CD8-positive, alpha-beta memory T cell (primary cell): ENCODE results near the gene ZWILCH. TPM values are rescaled to one million over a fixed set of nuclear protein-coding genes. Genes with fewer than 3 reads are reported as not detected.

Experiments used
- CTCF ChIA-PET: fragments of 350-600 bp; sonication (Branson Sonifier 250); formaldehyde crosslinking; loops from one replicate; lab custom pipeline; 2021; ENCODE audit warnings: antibody characterized with exemption; lab: Charles Lee
- POLR2A ChIA-PET: fragments of 350-600 bp; sonication (Branson Sonifier 250); formaldehyde crosslinking; loops from one replicate; lab custom pipeline; 2021; ENCODE audit warnings: antibody characterized with exemption; lab: Charles Lee
- DNase-seq, 5 donors: peaks; one replicate each; pipeline versions ENCODE4 v3.0.0 to v3.0.0-alpha.2; 2020 to 2022; ENCODE audit warnings: mixed read lengths in 1 of 5
- H3K27ac ChIP-seq: one replicate; pipeline ENCODE4 v1.7.0; 2013; ENCODE audit warnings: low read depth, mild to moderate bottlenecking, low read length, moderate library complexity
- H3K27me3 ChIP-seq: 2 replicates; pipeline ENCODE4 v1.7.0; 2013; ENCODE audit warnings: low read length, mild to moderate bottlenecking; ENCODE audit not compliant: insufficient read depth, poor library complexity, severe bottlenecking
- H3K36me3 ChIP-seq: 2 replicates; pipeline ENCODE4 v1.7.0; 2013; ENCODE audit warnings: mild to moderate bottlenecking, low read length, moderate library complexity; ENCODE audit not compliant: insufficient read depth
- H3K4me1 ChIP-seq: 2 replicates; pipeline ENCODE4 v1.7.0; 2013; ENCODE audit warnings: mild to moderate bottlenecking, low read length, moderate library complexity; ENCODE audit not compliant: insufficient read depth
- H3K4me3 ChIP-seq: 2 replicates; pipeline ENCODE4 v1.7.0; 2013; ENCODE audit warnings: mild to moderate bottlenecking, low read length
- H3K9me3 ChIP-seq: 2 replicates; pipeline ENCODE4 v1.7.0; 2013; ENCODE audit warnings: mild to moderate bottlenecking, low read length
- H3K27ac Mint-ChIP-seq, 8 donors: one replicate each; pipeline ENCODE4 v1.8.0; 2020 to 2021; ENCODE audit warnings: mixed read lengths in 8 of 8, mild to moderate bottlenecking in 6 of 8, inconsistent platforms in 3 of 8, moderate library complexity in 3 of 8
- H3K27me3 Mint-ChIP-seq, 2 donors: one replicate each; pipeline ENCODE4 v1.8.0; 2020 to 2021; ENCODE audit warnings: mixed read lengths in 2 of 2, mild to moderate bottlenecking in 1 of 2, moderate library complexity in 1 of 2
- H3K36me3 Mint-ChIP-seq, 3 donors: one replicate each; pipeline ENCODE4 v1.8.0; 2020 to 2021; ENCODE audit warnings: mixed read lengths in 3 of 3, inconsistent platforms in 1 of 3, mild to moderate bottlenecking in 1 of 3
- H3K4me1 Mint-ChIP-seq, 3 donors: one replicate each; pipeline ENCODE4 v1.8.0; 2020 to 2021; ENCODE audit warnings: mixed read lengths in 3 of 3, inconsistent platforms in 1 of 3, mild to moderate bottlenecking in 1 of 3
- H3K4me3 Mint-ChIP-seq, 7 donors: one replicate each; pipeline ENCODE4 v1.8.0; 2020 to 2021; ENCODE audit warnings: mixed read lengths in 7 of 7, mild to moderate bottlenecking in 6 of 7, moderate library complexity in 4 of 7, inconsistent platforms in 2 of 7
- H3K9me3 Mint-ChIP-seq, 5 donors: one replicate each; pipeline ENCODE4 v1.8.0; 2020 to 2022; ENCODE audit warnings: mixed read lengths in 5 of 5, mild to moderate bottlenecking in 3 of 5, moderate library complexity in 2 of 5, inconsistent platforms in 1 of 5
- polyA plus RNA-seq: library from polyadenylated mRNA; unstranded; fragments of 300-500 nt; fragmentation: Illumina TruSeq; gene quantifications from one replicate; pipeline ENCODE4 v1.2.3, GENCODE V29; 2021
- total RNA-seq, 2 experiments: library from RNA; stranded (reverse); gene quantifications; one replicate each; pipeline ENCODE4 v1.2.3, GENCODE V29; 2021

Gene ZWILCH
- total and polyA plus RNA-seq, 3 experiments from 2014 or later, result 10.8 to 43.8 (median 35.8) TPM

- Mint-ChIP-seq H3K36me3 (no peaks in the 10 kb centered on the region), H3K4me3 (peak overlapping the region in 2 of 7 donors; percentile 41 to 49)
Observed at GRCh38 chr15:66566963-66567531, 61.9 kb downstream of the ZWILCH start.

GRCh38 chr15:66567897-66568296 is 62.8 kb downstream of the ZWILCH start:
- H3K27me3 Mint-ChIP-seq, result peaks cover 0 to 5% of the 10 kb centered on the region in 2 donors
- Histone ChIP-seq H3K4me3 (no peak overlapping the region), H3K4me1 (no peaks in the 10 kb centered on the region), H3K27me3 (no peaks in the 10 kb centered on the region), H3K27ac (no peak overlapping the region), H3K9me3 (no peaks in the 10 kb centered on the region), H3K36me3 (no peaks in the 10 kb centered on the region)
- H3K9me3 Mint-ChIP-seq, result no peaks in the 10 kb centered on the region
- H3K36me3 Mint-ChIP-seq, result no peaks in the 10 kb centered on the region
- CTCF ChIA-PET, result interaction anchor here (1.5 kb wide), 1 partner anchor 10 kb away, joined by 5 read pairs; no protein-coding TSS in a partner anchor
- DNase-seq, result no peak
- peaks cover 5 to 6% (median 6%) of the 10 kb centered on the region in 3 donors for H3K4me1 Mint-ChIP-seq
- no peak overlapping the region for H3K27ac Mint-ChIP-seq
- no peak overlapping the region for H3K4me3 Mint-ChIP-seq
- POLR2A ChIA-PET, result no interaction called here

More at GRCh38 chr15:66566963-66567531, 61.9 kb downstream of the ZWILCH start:
- ChIA-PET POLR2A (no interaction called here), CTCF (interaction anchor here (1.2 to 1.5 kb wide), 2 partner anchors 10 to 11 kb away, joined by 3 to 5 read pairs; no protein-coding TSS in a partner anchor)
- Histone ChIP-seq H3K4me1 (no peaks in the 10 kb centered on the region), H3K9me3 (no peaks in the 10 kb centered on the region), H3K27ac (no peak overlapping the region), H3K36me3 (no peaks in the 10 kb centered on the region), H3K27me3 (no peaks in the 10 kb centered on the region), H3K4me3 (no peak overlapping the region)
- Mint-ChIP-seq H3K4me1 (peaks cover 5 to 6% (median 6%) of the 10 kb centered on the region in 3 donors), H3K27ac (peak overlapping the region in 1 of 8 donors; percentile 82), H3K27me3 (peaks cover 0 to 5% of the 10 kb centered on the region in 2 donors), H3K9me3 (no peaks in the 10 kb centered on the region)
- peak; percentile 26 to 64 (median 34) for DNase-seq

DNA sequence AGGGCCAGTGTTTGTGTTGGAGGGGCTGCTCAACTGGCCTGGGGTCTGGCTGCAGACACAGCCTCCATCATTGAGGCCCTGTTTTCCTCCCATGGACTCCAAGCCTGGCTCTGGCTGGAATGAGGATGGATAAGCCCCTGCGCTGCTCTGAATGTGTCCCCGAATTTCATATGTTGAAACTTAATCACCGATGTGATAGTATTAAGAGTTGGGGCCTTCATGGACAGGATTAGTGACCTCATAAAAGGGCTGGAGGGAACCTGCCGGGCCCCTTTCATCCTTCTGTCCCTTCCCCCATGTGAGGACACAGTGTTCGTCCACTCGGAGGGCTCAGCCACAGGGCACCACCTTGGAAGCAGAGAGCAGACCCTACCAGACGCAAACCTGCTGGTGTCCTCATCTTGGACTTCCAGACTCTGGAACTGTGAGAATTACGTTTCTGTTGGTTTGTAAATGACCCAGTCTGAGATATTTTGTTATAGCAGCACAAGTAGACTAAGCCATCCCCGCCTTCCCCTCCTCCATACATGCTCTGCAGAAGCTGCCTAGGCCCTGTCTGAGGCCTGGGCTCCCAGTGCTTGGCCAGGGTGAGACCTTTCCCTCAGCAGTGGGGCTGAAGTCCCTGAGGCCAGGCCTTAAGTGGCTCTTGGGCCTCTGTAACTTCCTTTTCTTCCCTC is 64.5 kb downstream of the ZWILCH start:
- no peak overlapping the region for H3K4me3 ChIP-seq
- no peaks in the 10 kb centered on the region for H3K9me3 ChIP-seq
- H3K4me1 ChIP-seq, result no peaks in the 10 kb centered on the region
- Mint-ChIP-seq H3K27ac (no peak overlapping the region), H3K27me3 (peaks cover 0 to 5% of the 10 kb centered on the region in 2 donors), H3K4me1 (peaks cover 5 to 6% (median 6%) of the 10 kb centered on the region in 3 donors), H3K9me3 (no peaks in the 10 kb centered on the region), H3K4me3 (no peak overlapping the region), H3K36me3 (no peaks in the 10 kb centered on the region)
- no peak for DNase-seq
- CTCF ChIA-PET, result no interaction called here
- POLR2A ChIA-PET, result no interaction called here
- no peaks in the 10 kb centered on the region for H3K27me3 ChIP-seq
- no peak overlapping the region for H3K27ac ChIP-seq
- H3K36me3 ChIP-seq, result no peaks in the 10 kb centered on the region

DNA sequence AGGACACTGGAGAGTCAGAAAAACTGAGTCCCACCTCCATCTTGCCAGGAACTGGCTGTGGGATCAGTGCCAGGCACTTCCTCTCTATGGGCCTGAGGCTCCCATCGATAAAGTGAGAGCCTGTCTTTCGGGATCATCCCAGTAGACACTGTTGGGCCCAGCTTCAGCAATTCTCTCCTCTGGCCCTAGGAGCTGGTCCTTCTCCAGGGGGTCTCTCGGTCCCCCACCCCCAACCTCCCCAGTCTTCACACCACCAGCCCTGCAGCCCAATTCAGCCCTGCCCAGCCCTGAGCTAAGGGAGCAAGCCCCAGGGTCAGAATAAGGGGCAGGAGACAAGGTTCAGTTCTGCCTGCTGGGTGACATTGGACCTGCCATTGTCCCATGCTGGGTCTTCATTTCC is 65.2 kb downstream of the ZWILCH start:
- H3K4me3 Mint-ChIP-seq, result no peak overlapping the region
- Histone ChIP-seq H3K4me1 (no peaks in the 10 kb centered on the region), H3K9me3 (no peaks in the 10 kb centered on the region), H3K27me3 (no peaks in the 10 kb centered on the region), H3K27ac (no peak overlapping the region), H3K36me3 (no peaks in the 10 kb centered on the region), H3K4me3 (no peak overlapping the region)
- no peak overlapping the region for H3K27ac Mint-ChIP-seq
- ChIA-PET POLR2A (no interaction called here), CTCF (no interaction called here)
- no peak for DNase-seq
- H3K4me1 Mint-ChIP-seq, result peaks cover 5 to 6% (median 6%) of the 10 kb centered on the region in 3 donors
- no peaks in the 10 kb centered on the region for H3K9me3 Mint-ChIP-seq
- no peaks in the 10 kb centered on the region for H3K36me3 Mint-ChIP-seq
- H3K27me3 Mint-ChIP-seq, result peaks cover 0 to 5% of the 10 kb centered on the region in 2 donors

GRCh38 chr15:66570842-66571478 is 65.8 kb downstream of the ZWILCH start:
- H3K27me3 Mint-ChIP-seq, result peaks cover 0 to 5% of the 10 kb centered on the region in 2 donors
- peaks cover 5 to 6% (median 6%) of the 10 kb centered on the region in 3 donors for H3K4me1 Mint-ChIP-seq
- Histone ChIP-seq H3K27me3 (no peaks in the 10 kb centered on the region), H3K36me3 (no peaks in the 10 kb centered on the region), H3K4me3 (no peak overlapping the region), H3K4me1 (no peaks in the 10 kb centered on the region), H3K27ac (no peak overlapping the region), H3K9me3 (no peaks in the 10 kb centered on the region)
- POLR2A ChIA-PET, result no interaction called here
- no peaks in the 10 kb centered on the region for H3K9me3 Mint-ChIP-seq
- H3K4me3 Mint-ChIP-seq, result no peak overlapping the region
- H3K27ac Mint-ChIP-seq, result peak overlapping the region in 1 of 8 donors; percentile 30
- CTCF ChIA-PET, result no interaction called here
- H3K36me3 Mint-ChIP-seq, result no peaks in the 10 kb centered on the region
- no peak for DNase-seq

GRCh38 chr15:66572146-66572545 is 67.0 kb downstream of the ZWILCH start:
- H3K36me3 ChIP-seq, result no peaks in the 10 kb centered on the region
- POLR2A ChIA-PET, result no interaction called here
- no peaks in the 10 kb centered on the region for H3K27me3 ChIP-seq

DNA sequence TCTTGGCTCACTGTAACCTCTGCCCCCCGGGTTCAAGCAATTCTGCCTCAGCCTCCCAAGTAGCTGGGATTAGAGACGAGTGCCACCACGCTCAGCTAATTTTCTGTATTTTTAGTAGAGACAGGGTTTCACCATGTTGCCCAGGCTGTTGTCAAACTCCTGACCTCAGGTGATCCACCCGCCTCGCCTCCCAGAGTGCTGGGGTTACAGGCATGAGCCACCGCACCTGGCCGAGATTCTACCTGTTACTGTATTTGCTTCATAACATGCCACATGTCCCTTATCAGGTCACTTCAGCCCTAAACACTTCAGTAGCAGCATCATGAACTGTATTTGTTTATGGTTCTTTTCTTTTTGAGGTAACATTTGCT is 68.2 kb downstream of the ZWILCH start:
- Histone ChIP-seq H3K4me1 (no peaks in the 10 kb centered on the region), H3K36me3 (no peaks in the 10 kb centered on the region), H3K27ac (no peak overlapping the region), H3K27me3 (no peaks in the 10 kb centered on the region), H3K9me3 (no peaks in the 10 kb centered on the region), H3K4me3 (no peak overlapping the region)
- DNase-seq, result no peak
- ChIA-PET CTCF (interaction anchor here (0.8 kb wide), 1 partner anchor 21 kb away, joined by 3 read pairs; no protein-coding TSS in a partner anchor), POLR2A (no interaction called here)
- no peaks in the 10 kb centered on the region for H3K36me3 Mint-ChIP-seq
- H3K9me3 Mint-ChIP-seq, result no peaks in the 10 kb centered on the region
- H3K27me3 Mint-ChIP-seq, result peaks cover 0 to 1% of the 10 kb centered on the region in 2 donors
- no peak overlapping the region for H3K27ac Mint-ChIP-seq
- H3K4me3 Mint-ChIP-seq, result no peak overlapping the region
- H3K4me1 Mint-ChIP-seq, result no peaks in the 10 kb centered on the region

More at GRCh38 chr15:66572146-66572545, 67.0 kb downstream of the ZWILCH start:
- no peaks in the 10 kb centered on the region for H3K36me3 Mint-ChIP-seq
- H3K27me3 Mint-ChIP-seq, result peaks cover 0 to 3% of the 10 kb centered on the region in 2 donors
- no peak overlapping the region for H3K27ac Mint-ChIP-seq
- Histone ChIP-seq H3K27ac (no peak overlapping the region), H3K9me3 (no peaks in the 10 kb centered on the region), H3K4me3 (no peak overlapping the region), H3K4me1 (no peaks in the 10 kb centered on the region)
- peaks cover under 1 to 2% (median 2%) of the 10 kb centered on the region in 3 donors for H3K4me1 Mint-ChIP-seq
- no peak for DNase-seq
- CTCF ChIA-PET, result no interaction called here
- H3K9me3 Mint-ChIP-seq, result no peaks in the 10 kb centered on the region
- H3K4me3 Mint-ChIP-seq, result no peak overlapping the region
